CD4-positive, alpha-beta memory T cell (primary cell): ENCODE data around the gene CGREF1. TPM values are rescaled to one million over a fixed set of nuclear protein-coding genes. Genes with fewer than 3 reads are reported as not detected.

Experiments
- CTCF ChIA-PET: fragments of 350-600 bp; sonication (Branson Sonifier 250); formaldehyde crosslinking; loops from one replicate; lab custom pipeline; 2021; ENCODE audit warnings: inconsistent platforms; ENCODE audit not compliant: partially characterized antibody; lab: Charles Lee
- POLR2A ChIA-PET: fragments of 350-600 bp; sonication (Branson Sonifier 250); formaldehyde crosslinking; loops from one replicate; lab custom pipeline; 2021; ENCODE audit not compliant: partially characterized antibody; lab: Charles Lee
- DNase-seq, 5 donors: peaks; one replicate each; pipeline versions ENCODE4 v3.0.0 to v3.0.0-alpha.2; 2020 to 2022; ENCODE audit warnings: mixed read lengths in 1 of 5
- H3K27ac ChIP-seq: one replicate; pipeline ENCODE4 v1.7.0; 2013; ENCODE audit warnings: low read depth, low read length
- H3K27me3 ChIP-seq: 2 replicates; pipeline ENCODE4 v1.7.0; 2013; ENCODE audit warnings: mild to moderate bottlenecking, low read length, moderate library complexity; ENCODE audit not compliant: insufficient read depth
- H3K36me3 ChIP-seq: 2 replicates; pipeline ENCODE4 v1.7.0; 2013; ENCODE audit warnings: mild to moderate bottlenecking, low read length, moderate library complexity; ENCODE audit not compliant: insufficient read depth
- H3K4me1 ChIP-seq: 2 replicates; pipeline ENCODE4 v1.7.0; 2013; ENCODE audit warnings: mild to moderate bottlenecking, low read length, moderate library complexity; ENCODE audit not compliant: insufficient read depth
- H3K4me3 ChIP-seq, 2 donors: one replicate each; pipeline ENCODE4 v1.7.0; 2013; ENCODE audit warnings: low read length in 2 of 2, mild to moderate bottlenecking in 1 of 2
- H3K9me3 ChIP-seq, 2 donors: one replicate each; pipeline ENCODE4 v1.7.0; 2013; ENCODE audit warnings: low read length in 2 of 2, control low read depth in 1 of 2; ENCODE audit not compliant: control insufficient read depth in 1 of 2
- H3K27ac Mint-ChIP-seq, 7 donors: one replicate each; pipeline ENCODE4 v1.8.0; 2020 to 2021; ENCODE audit warnings: mixed read lengths in 7 of 7, mild to moderate bottlenecking in 6 of 7, inconsistent platforms in 3 of 7, moderate library complexity in 3 of 7
- H3K27me3 Mint-ChIP-seq, 2 donors: one replicate each; pipeline ENCODE4 v1.8.0; 2020 to 2021; ENCODE audit warnings: mixed read lengths in 2 of 2
- H3K36me3 Mint-ChIP-seq, 2 donors: one replicate each; pipeline ENCODE4 v1.8.0; 2020 to 2021; ENCODE audit warnings: mixed read lengths in 2 of 2, inconsistent platforms in 1 of 2, mild to moderate bottlenecking in 1 of 2
- H3K4me1 Mint-ChIP-seq, 4 donors: one replicate each; pipeline ENCODE4 v1.8.0; 2020 to 2021; ENCODE audit warnings: mixed read lengths in 4 of 4, mild to moderate bottlenecking in 1 of 4
- H3K4me3 Mint-ChIP-seq, 8 donors: one replicate each; pipeline ENCODE4 v1.8.0; 2020 to 2021; ENCODE audit warnings: mixed read lengths in 8 of 8, mild to moderate bottlenecking in 7 of 8, moderate library complexity in 6 of 8, inconsistent platforms in 3 of 8
- H3K9me3 Mint-ChIP-seq, 8 donors: one replicate each; pipeline ENCODE4 v1.8.0; 2020 to 2021; ENCODE audit warnings: mixed read lengths in 8 of 8, mild to moderate bottlenecking in 5 of 8, inconsistent platforms in 3 of 8, moderate library complexity in 1 of 8
- intact Hi-C: fragments of 100-400 bp; cut with micrococcal nuclease; formaldehyde crosslinking; loops from one replicate; pipeline ENCODE4 v1.15.1; 2023
- polyA plus RNA-seq, 2 donors: library from polyadenylated mRNA; unstranded; fragments of 300-500 nt; fragmentation: Illumina TruSeq; gene quantifications; one replicate each; pipeline ENCODE4 v1.2.3, GENCODE V29; 2021
- total RNA-seq, 2 experiments: library from RNA; stranded (reverse); gene quantifications; one replicate each; pipeline ENCODE4 v1.2.3, GENCODE V29; 2021

CGREF1 gene
- total and polyA plus RNA-seq, 4 experiments from 2014 or later, result 0.36 to 0.47 TPM; not detected in 2

DNA sequence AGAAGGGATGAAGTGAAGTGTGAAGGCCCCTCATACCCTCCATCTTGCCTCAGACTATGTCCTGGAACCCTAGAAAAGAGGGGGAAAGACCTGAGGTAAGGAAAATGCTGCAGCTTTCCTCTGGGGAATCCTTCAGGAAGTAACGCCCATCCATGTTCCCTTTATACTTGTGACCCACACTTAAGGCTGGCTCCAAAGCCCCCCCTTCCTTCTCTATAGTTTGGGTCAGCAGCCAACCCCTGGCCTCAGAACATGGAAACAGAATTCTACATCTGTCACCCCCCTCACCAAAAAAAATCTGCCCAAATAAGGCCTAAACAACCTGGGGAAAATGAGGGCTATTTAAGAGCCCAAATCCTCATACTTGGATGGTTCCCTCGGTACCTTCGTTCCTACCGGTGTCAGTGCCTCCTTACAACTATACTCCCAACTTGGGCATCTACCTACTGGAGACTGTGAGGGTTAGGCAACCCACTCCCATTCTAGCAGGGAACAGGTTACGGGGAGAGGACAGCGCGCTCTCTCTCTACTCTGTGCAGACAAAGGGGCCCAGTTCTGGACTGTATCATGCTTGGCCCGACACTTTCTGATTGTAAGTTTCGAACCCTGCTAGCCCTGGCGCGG, 48.2 kb downstream of the CGREF1 start:
- peak overlapping the region; percentile 93 to 99 (median 98) for H3K27ac Mint-ChIP-seq

GRCh38 chr2:27069961-27070618, 48.8 kb downstream of the CGREF1 start:
- Mint-ChIP-seq H3K4me3 (peak overlapping the region; percentile 47 to 98 (median 97)), H3K36me3 (peaks cover 24 to 44% of the 10 kb centered on the region in 2 donors), H3K27me3 (no peaks in the 10 kb centered on the region), H3K4me1 (peaks cover 37 to 78% (median 66%) of the 10 kb centered on the region in 4 donors), H3K27ac (peak overlapping the region; percentile 93 to 99 (median 98)), H3K9me3 (no peaks in the 10 kb centered on the region)
- Histone ChIP-seq H3K36me3 (peaks cover 26% of the 10 kb centered on the region), H3K27ac (peak overlapping the region; percentile 95), H3K4me3 (no peak overlapping the region), H3K9me3 (no peaks in the 10 kb centered on the region), H3K4me1 (peaks cover 52% of the 10 kb centered on the region), H3K27me3 (no peaks in the 10 kb centered on the region)
- ChIA-PET CTCF (interaction anchor here (1.8 to 5.7 kb wide), 3 partner anchors 14 to 19 kb away, joined by 4 to 46 read pairs (median 8); partner anchors contain the start of genes AGBL5 and KHK), POLR2A (interaction anchor here (1.4 to 18.9 kb wide), 4 partner anchors 14 to 287 kb away, joined by 3 to 402 read pairs (median 102); partner anchors contain the start of genes AGBL5, GTF3C2, KHK and TMEM214)
- intact Hi-C loops, result loop anchor here (2.0 kb wide), 1 partner anchor 37 kb away; the partner anchor contains the start of gene TMEM214
- no peak for DNase-seq

More for the DNA sequence above, 48.2 kb downstream of the CGREF1 start:
- H3K4me3 Mint-ChIP-seq, result peak overlapping the region; percentile 92 to 98 (median 97)
- no peaks in the 10 kb centered on the region for H3K27me3 ChIP-seq
- ChIA-PET CTCF (interaction anchor here (1.0 to 5.7 kb wide), 4 partner anchors 14 to 299 kb away, joined by 3 to 46 read pairs (median 9); partner anchors contain the start of genes AGBL5 and KHK), POLR2A (interaction anchor here (0.7 to 18.9 kb wide), 12 partner anchors 8 to 357 kb away, joined by 3 to 402 read pairs (median 4); partner anchors contain the start of genes AGBL5, ATRAID, GTF3C2 and KHK)
- no peaks in the 10 kb centered on the region for H3K27me3 Mint-ChIP-seq
- intact Hi-C loops, result loop anchor here (1.0 to 2.0 kb wide), 4 partner anchors 11 to 38 kb away; partner anchors contain the start of genes AGBL5, KHK and TMEM214
- H3K36me3 ChIP-seq, result peaks cover 26% of the 10 kb centered on the region
- H3K4me1 ChIP-seq, result peaks cover 59% of the 10 kb centered on the region
- H3K27ac ChIP-seq, result peak overlapping the region; percentile 95
- peak overlapping the region; percentile 95 to 97 for H3K4me3 ChIP-seq
- no peaks in the 10 kb centered on the region for H3K9me3 ChIP-seq
- peaks cover 24 to 38% of the 10 kb centered on the region in 2 donors for H3K36me3 Mint-ChIP-seq
- no peak for DNase-seq
- H3K9me3 Mint-ChIP-seq, result no peaks in the 10 kb centered on the region
- peaks cover 41 to 82% (median 69%) of the 10 kb centered on the region in 4 donors for H3K4me1 Mint-ChIP-seq

DNA sequence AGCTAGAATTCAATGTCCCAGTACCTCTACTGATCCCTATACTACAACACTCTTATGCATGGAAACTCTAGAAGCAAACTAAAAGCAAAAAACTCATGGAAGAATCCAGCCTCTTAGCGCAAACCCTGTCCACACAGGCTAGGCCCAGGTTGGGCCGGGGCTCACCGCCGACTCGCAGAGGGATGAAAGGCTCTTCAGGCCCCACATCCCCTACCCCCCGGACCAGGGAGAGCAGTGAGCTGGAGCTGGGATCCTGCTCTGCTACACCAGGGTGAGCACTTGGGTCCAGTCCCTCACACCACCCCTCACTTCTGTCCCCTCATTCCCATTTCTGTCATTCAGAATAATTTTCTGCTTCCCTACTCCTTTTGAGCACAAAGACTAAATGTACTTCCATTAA, 49.5 kb downstream of the CGREF1 start:
- CTCF ChIA-PET, result interaction anchor here (1.1 to 2.8 kb wide), 3 partner anchors 17 to 19 kb away, joined by 3 to 8 read pairs (median 4); partner anchors contain the start of genes AGBL5 and KHK

GRCh38 chr2:27067385-27067784, 51.5 kb downstream of the CGREF1 start:
- ChIA-PET CTCF (interaction anchor here (1.8 to 2.8 kb wide), 2 partner anchors 15 to 17 kb away, joined by 4 to 8 read pairs; partner anchors contain the start of gene AGBL5), POLR2A (interaction anchor here (0.9 to 18.9 kb wide), 3 partner anchors 12 to 67 kb away, joined by 4 to 402 read pairs (median 187); partner anchors contain the start of genes AGBL5, KHK and PREB)
- Histone ChIP-seq H3K36me3 (peaks cover 26% of the 10 kb centered on the region), H3K4me1 (peaks cover 30% of the 10 kb centered on the region), H3K4me3 (no peak overlapping the region), H3K9me3 (no peaks in the 10 kb centered on the region), H3K27ac (no peak overlapping the region), H3K27me3 (no peaks in the 10 kb centered on the region)
- H3K4me1 Mint-ChIP-seq, result peaks cover 30 to 60% (median 53%) of the 10 kb centered on the region in 4 donors
- H3K9me3 Mint-ChIP-seq, result no peaks in the 10 kb centered on the region
- H3K36me3 Mint-ChIP-seq, result peaks cover 34 to 63% of the 10 kb centered on the region in 2 donors
- peak overlapping the region in 1 of 7 donors; percentile 18 for H3K27ac Mint-ChIP-seq
- H3K27me3 Mint-ChIP-seq, result no peaks in the 10 kb centered on the region
- no peak for DNase-seq
- intact Hi-C loops, result no loop called here
- no peak overlapping the region for H3K4me3 Mint-ChIP-seq

More for the DNA sequence above, 49.5 kb downstream of the CGREF1 start:
- Mint-ChIP-seq H3K4me3 (peak overlapping the region in 7 of 8 donors; percentile 6 to 97 (median 36)), H3K9me3 (no peaks in the 10 kb centered on the region), H3K27ac (peak overlapping the region in 6 of 7 donors; percentile 20 to 96 (median 78)), H3K27me3 (no peaks in the 10 kb centered on the region), H3K36me3 (peaks cover 24 to 47% of the 10 kb centered on the region in 2 donors), H3K4me1 (peaks cover 31 to 71% (median 60%) of the 10 kb centered on the region in 4 donors)
- Histone ChIP-seq H3K27ac (peak overlapping the region; percentile 95), H3K9me3 (no peaks in the 10 kb centered on the region), H3K4me3 (no peak overlapping the region), H3K36me3 (peaks cover 26% of the 10 kb centered on the region), H3K4me1 (peaks cover 46% of the 10 kb centered on the region), H3K27me3 (no peaks in the 10 kb centered on the region)
- DNase-seq, result no peak
- intact Hi-C loops, result no loop called here
- POLR2A ChIA-PET, result interaction anchor here (8.9 to 18.9 kb wide), 2 partner anchors 14 kb away, joined by 187 to 402 read pairs; partner anchors contain the start of genes AGBL5 and KHK

DNA sequence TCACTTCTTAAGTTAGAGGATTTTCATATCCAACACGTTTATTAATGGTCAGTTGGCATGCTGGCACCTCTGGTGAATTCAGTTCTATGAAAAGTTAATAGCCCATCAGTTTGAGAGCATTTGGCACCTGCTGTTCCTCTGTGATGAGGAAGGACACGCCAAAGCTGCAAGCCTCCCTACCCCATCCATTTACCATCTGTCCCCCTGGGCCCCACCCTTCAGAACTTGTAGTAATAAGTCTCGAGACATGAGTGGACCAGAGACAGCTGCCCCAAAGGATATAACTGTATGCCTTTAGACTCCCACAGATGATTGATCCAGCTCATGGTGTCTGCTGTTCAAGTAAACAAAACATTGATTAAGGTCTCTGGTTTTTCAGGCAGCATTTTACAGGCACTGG, 53.8 kb downstream of the CGREF1 start:
- Histone ChIP-seq H3K4me3 (no peak overlapping the region), H3K27me3 (no peaks in the 10 kb centered on the region), H3K9me3 (no peaks in the 10 kb centered on the region), H3K4me1 (peaks cover 16% of the 10 kb centered on the region), H3K36me3 (peaks cover 26% of the 10 kb centered on the region), H3K27ac (no peak overlapping the region)
- POLR2A ChIA-PET, result interaction anchor here (1.4 to 8.1 kb wide), 5 partner anchors 8 to 20 kb away, joined by 4 to 53 read pairs (median 5); partner anchors contain the start of gene AGBL5
- no peak for DNase-seq
- H3K9me3 Mint-ChIP-seq, result no peaks in the 10 kb centered on the region
- peak overlapping the region in 2 of 7 donors; percentile 33 to 88 for H3K27ac Mint-ChIP-seq
- no peaks in the 10 kb centered on the region for H3K27me3 Mint-ChIP-seq
- peaks cover 25 to 42% (median 39%) of the 10 kb centered on the region in 4 donors for H3K4me1 Mint-ChIP-seq
- peaks cover 35 to 58% of the 10 kb centered on the region in 2 donors for H3K36me3 Mint-ChIP-seq
- intact Hi-C loops, result no loop called here
- CTCF ChIA-PET, result interaction anchor here (1.1 to 1.4 kb wide), 3 partner anchors 12 to 16 kb away, joined by 4 to 5 read pairs (median 4); partner anchors contain the start of gene AGBL5
- no peak overlapping the region for H3K4me3 Mint-ChIP-seq

DNA sequence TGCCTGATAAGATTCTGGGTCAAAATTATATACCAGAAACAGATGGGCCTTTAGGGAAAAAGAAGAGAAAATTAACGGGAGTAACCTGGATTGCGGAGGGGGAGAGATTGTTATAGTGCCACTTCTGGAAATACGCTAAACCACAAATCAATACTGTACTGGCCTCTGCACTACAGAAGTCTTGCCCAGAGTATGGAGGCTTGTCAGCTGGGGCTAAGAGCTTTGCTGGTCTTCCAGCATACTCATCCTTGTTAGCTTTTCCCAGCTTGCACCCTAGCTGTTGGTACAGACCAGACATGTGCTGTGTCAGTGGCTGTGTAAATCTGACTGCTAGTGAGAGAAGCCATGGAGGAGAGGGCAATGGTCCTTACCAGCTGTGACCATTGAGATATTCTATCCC, 58.6 kb downstream of the CGREF1 start:
- H3K27ac Mint-ChIP-seq, result peak overlapping the region in 1 of 7 donors; percentile 24
- Histone ChIP-seq H3K36me3 (peaks cover 6% of the 10 kb centered on the region), H3K4me1 (no peaks in the 10 kb centered on the region), H3K27ac (no peak overlapping the region), H3K9me3 (no peaks in the 10 kb centered on the region), H3K27me3 (no peaks in the 10 kb centered on the region), H3K4me3 (no peak overlapping the region)
- no peak for DNase-seq
- peak overlapping the region in 1 of 8 donors; percentile 36 for H3K4me3 Mint-ChIP-seq
- ChIA-PET CTCF (interaction anchor here (1.1 kb wide), 1 partner anchor 27 kb away, joined by 3 read pairs; the partner anchor contains the start of gene KHK), POLR2A (interaction anchor here (0.6 to 13.9 kb wide), 3 partner anchors 10 to 303 kb away, joined by 3 to 402 read pairs (median 53); partner anchors contain the start of genes AGBL5, EMILIN1 and OST4)
- H3K36me3 Mint-ChIP-seq, result peaks cover 18 to 45% of the 10 kb centered on the region in 2 donors
- H3K4me1 Mint-ChIP-seq, result peaks cover 0 to 12% (median 7%) of the 10 kb centered on the region in 4 donors
- H3K9me3 Mint-ChIP-seq, result no peaks in the 10 kb centered on the region
- intact Hi-C loops, result no loop called here
- H3K27me3 Mint-ChIP-seq, result no peaks in the 10 kb centered on the region
